ENCODE results near the gene CCDC12.

DNA sequence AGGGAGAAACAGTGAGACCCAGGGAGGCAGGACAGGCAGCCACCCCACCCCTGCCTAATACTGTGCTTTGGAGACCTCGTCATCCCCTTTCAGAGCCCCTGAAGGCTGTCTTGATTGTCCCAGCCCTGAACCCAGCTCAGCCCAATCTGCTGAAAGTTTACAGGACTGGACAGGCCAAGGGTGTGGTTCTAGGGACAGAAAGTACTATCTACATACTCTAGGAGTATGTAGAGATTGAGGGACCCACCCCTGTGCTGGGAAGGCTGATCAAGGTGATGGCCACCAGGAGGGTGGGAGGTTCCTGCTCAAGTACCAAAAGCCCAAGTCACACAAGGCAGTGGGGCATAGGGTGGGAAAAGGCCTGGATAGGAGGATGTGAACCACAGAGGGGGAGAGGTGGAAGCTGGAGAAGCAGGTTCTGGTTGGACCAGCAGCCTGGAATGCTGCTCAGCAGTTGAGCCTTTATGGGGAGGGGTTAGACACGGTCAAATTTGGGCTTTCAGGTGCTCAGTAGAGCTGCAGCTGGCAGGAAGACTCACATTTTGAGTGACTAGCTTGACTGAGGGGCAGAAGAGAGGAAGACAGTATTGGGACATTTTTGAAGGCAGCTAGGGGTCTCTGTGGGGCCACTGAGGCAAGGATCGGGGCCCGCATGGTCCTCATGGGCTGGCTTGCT lies 9.6 kb upstream of the CCDC12 start:
- TF ChIP-seq CTCF (conservative IDR thresholded peaks at IDR 0.05; ENCODE audit: low read depth, low read length): no peak
- no peak for TF ChIP-seq EZH2 (IDR thresholded peaks at IDR 0.05; ENCODE audit: low read length, unreplicated experiment)
